ENCODE data around the gene TMEM170B.

GRCh38 chr6:11563793-11564192 lies 26.2 kb downstream of the TMEM170B start:
- no peak for TF ChIP-seq POLR2AphosphoS5 (IDR thresholded peaks at IDR 0.05; ENCODE audit: low read depth, low read length)
- TF ChIP-seq POLR2A (IDR thresholded peaks at IDR 0.05; ENCODE audit: control extremely low read depth in 1 of 2, low read depth in 2 of 2, low read length in 2 of 2), result no peak
- TF ChIP-seq ASH2L (IDR thresholded peaks at IDR 0.05; ENCODE audit: low read length), result no peak
